ENCODE results near the gene IGIP. TPM values are rescaled to one million over a fixed set of nuclear protein-coding genes. Genes with fewer than 3 reads are reported as not detected.

The IGIP gene
- polyA plus RNA-seq, 12 donors: 4.0 to 6.6 (median 5.1) TPM; not detected in 1

DNA sequence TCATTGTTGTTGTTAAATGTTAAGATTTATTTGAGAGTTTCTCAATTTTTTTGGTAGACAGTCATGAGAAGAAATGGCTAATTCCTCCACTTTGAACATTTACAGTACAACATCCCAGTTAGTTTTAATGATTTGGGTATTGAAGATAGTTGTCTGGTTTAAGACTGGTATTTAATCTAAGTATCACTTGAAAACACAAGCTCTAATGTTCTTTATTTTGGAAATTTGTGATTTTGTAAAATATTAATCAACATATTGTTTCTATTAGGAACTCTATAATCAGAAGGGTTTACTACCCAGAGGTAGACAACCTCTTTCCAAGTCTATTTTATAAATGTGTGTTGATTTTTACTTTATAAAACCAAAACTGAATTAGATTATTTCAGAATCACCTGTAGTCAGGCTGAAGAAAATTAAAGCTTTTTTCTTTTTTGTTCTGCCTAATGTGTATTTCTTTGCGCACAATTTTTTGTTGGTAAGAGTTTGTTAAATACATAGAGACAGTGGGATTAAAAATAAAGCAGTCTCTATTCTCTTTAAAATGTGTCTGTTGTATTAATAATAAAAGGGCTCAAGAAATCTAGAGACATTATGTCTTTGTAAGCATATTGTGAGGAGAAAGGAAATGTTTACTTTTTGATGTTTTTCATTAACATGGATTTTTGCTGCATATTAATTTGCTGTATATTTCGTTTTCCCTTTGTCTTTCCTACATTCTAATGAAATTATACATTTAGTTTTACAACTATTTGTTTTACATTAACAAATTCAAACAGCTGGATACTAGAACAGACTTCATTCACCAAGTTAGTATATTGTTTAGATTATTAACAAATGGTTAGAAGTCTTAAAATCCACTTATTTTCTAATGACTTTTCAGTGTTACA lies 15.7 kb upstream of the IGIP start:
- peak; percentile 18 for DNase-seq

DNA sequence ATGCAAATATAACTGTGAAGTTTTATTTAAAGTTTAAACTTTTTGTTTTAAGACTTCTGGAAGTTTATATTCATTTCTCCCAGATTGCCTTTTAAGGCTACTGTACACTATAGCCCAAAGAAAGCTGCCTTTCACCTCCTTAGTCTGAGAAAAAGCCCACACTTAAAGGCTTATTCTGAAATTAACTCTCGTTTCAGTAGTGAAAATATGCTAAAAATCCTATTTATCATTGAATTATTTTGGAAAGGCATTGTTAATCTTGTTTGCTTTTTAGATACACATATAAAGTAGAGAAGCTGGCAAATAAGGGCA lies 15.1 kb upstream of the IGIP start:
- DNase-seq: no peak

DNA sequence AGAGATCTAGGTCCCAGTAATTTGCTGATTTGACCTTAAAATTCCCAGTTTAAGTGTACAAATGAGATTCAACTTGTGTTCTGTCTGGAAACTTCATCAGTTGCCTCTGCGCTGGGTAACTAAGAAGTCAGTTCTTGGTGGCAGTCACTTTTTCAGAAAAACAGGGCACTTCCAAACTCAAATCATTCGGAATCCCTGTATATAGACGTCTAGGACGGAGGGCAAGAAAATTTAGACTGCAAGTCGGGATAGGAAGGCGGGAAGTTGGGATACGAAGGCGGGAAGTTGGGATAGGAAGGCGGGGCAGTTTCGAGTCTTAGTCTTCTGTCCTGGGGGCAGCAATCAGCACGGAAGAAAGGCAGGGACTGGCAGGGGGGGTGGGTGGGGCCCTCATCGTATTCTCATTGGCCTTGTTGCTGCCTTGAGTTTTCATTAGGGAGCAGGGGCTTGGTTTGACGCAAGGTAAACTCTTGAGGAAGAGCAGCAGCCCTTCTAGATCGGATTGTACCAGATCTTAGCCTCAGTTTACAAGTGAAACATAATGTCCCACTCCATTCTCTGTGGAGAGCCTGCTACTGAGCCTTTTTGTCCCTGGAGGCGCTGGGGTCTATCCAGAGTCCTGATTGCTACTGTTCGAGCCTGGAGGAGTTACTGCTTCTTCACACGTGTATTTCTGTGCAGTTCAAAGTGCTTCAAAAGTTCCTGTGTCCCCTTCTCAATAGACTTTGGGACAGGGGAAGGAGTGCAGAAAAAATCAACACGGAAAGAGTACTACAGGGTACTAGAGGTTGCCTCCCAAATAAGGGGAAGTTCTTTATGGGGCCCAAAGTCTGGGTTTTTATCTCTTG lies 14.5 kb upstream of the IGIP start:
- DNase-seq: no peak

DNA sequence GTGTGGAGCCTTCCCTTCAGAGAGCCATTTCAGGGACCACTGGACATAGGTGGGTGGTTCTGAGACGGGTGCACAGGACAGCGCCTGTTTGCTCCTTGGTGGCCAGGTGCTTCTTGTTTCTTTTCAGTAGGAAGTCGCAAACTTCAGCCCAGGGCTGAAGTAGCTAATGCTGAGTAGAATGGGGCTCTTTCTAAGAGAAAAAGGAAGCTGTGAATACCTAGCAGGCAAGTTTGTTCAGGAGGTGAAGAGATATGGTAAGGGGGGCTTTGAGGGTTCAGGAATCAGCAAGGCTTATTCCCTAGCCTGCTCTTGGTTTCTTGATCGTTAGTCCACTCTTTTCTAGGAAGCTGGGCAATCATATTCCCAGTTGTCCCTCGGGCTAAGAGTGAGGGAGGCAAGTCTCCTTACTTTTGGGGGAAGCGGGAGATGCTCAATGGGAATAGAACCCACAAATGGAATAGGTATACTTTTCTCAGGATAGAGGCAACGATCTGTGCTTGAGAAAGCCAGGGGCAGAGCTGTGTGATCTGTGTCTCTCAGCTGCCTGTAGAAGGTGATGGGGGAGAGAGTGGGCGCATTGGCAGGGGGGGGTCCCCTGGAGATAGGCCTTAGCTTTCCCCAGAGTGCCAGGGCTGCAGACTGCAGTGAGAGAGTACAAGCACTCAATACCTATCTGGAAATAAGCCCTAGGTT lies 13.7 kb upstream of the IGIP start:
- DNase-seq: no peak

DNA sequence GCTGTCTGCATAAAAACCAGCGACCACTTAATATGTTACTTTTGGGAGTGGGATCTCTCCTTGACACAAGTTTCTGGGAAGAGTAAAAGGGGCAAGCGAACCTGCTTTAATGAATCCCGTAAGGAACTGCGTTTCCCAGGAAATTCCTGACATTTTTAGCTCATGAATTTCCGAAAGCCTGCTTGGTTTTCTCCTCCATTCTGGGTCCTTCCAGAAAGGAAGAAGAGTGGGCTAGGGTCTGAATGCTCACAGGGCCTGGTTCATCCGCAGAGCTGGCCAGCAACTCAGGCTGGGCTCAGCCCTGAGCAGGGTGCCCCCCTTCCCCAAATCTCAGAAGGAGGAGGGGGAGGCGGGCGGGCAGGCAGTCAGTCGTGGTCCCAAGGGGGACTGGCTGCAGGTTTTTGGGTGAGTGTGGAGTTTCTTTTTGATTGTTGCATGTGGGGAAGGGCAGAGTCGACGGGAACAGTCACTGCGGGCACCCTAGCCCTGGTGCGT lies 13.0 kb upstream of the IGIP start:
- no peak for DNase-seq

DNA sequence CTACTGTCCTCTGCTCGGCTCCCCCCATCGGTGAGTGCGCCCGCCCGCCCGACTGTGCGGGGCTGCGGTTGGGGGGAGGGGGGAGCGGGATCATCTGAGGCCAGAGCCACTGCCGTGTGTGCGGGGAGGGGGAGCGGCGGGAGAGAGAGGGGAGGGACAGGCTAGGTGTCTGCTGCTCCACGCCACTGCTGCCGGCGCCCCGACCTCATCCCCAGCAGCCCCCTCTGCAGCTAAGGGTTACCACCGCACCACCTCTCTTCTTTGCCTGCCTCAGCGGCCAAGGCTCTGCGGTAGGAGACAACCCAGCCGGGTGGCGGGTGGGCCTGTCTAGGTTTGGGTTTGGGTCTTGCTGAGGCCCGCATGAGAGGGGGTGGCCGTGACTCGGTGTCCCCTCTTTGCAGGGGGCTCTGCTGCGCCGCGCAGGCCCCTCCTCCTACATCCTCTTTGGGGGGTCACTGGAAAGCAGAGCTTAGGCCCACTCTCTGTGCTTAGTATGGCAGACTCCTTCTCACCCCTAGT lies 12.5 kb upstream of the IGIP start:
- DNase-seq: no peak

DNA sequence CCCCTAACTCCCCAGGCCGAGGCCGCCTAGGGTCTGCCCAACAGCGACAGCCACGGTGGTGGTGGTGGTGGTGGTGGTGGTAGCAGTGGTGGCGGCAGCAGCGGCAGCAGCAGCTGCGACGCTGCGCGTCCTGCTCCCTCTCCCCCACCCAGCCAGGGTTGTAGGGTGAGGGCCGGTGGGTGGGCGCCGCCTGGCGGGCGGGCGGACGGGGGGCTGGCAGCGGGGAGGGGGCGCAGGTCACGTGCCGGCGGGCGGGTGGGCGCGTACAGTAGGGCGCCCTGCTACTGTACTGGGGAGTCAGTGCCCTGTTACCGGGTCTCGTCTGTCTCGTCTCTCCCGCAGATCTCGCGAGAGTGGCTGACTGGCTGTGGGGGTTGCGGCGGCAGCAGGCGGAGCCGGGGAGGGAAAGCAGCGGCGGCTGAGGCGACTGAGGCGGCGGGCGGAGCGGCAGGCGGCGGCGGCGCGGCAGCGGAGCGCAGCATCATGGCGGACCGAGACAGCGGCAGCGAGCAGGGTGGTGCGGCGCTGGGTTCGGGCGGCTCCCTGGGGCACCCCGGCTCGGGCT lies 12.0 kb upstream of the IGIP start, which contains the start of gene PURA:
Gene PURA (plus strand): TSS at position 411 of the 565 bp plus-strand sequence. CDS start 73 bp downstream, at position 484.
- DNase-seq: peak; percentile 93

DNA sequence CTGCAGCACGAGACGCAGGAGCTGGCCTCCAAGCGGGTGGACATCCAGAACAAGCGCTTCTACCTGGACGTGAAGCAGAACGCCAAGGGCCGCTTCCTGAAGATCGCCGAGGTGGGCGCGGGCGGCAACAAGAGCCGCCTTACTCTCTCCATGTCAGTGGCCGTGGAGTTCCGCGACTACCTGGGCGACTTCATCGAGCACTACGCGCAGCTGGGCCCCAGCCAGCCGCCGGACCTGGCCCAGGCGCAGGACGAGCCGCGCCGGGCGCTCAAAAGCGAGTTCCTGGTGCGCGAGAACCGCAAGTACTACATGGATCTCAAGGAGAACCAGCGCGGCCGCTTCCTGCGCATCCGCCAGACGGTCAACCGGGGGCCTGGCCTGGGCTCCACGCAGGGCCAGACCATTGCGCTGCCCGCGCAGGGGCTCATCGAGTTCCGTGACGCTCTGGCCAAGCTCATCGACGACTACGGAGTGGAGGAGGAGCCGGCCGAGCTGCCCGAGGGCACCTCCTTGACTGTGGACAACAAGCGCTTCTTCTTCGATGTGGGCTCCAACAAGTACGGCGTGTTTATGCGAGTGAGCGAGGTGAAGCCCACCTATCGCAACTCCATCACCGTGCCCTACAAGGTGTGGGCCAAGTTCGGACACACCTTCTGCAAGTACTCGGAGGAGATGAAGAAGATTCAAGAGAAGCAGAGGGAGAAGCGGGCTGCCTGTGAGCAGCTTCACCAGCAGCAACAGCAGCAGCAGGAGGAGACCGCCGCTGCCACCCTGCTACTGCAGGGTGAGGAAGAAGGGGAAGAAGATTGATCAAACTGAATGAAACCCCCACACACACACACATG lies 11.2 kb upstream of the IGIP start:
- DNase-seq: peak; percentile 45

DNA sequence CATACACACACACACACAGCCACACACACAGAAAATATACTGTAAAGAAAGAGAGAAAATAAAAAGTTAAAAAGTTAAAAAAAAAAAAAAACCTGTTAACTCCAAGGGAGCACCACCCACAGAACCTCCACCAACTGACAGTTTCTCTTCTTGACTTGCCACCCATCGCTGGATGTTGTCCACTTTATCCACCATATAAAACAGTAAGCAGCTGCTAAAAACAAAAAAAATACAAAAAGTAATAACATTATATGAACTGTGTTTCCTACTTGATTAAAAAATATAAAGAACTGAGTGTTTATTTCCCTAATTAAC lies 10.6 kb upstream of the IGIP start:
- DNase-seq: no peak

DNA sequence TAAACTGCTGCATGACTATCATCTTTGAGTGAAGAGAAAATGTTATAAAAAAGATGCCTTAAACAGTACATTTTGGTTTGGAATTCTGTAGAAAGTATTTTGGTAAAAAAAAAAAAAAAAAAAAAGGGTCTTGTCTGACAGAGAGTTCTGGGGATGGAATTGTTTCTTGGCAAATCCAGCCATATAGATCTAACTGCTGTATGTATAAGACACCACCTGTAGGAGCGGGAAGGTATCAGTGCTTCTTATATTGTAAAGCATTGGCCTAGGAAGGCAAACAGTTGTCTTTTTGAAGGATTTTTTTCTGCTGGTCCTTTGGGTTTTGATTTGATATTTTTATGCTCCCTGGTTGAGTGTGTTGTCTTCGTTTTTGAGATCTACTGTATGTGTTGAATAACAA lies 9.0 kb upstream of the IGIP start:
- no peak for DNase-seq

DNA sequence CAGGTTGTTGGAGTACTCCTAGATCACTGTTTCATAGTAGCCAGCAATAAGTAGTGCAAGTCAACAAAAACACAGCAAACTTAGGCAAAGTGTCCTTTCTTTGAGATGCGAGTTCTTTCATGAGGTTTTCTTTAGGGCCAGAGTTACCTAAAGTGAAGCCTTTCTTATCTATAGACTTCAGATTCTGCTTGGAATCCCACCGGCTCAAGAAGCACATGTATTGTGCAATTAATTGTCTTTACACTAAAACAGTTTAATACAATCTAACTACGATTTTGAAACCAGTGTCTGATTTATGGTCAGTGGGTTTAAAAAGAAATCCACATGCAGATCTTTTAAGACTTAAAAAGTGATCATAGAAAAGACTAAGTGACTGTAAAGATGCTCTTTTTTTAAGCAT lies 8.2 kb upstream of the IGIP start:
- DNase-seq: no peak

DNA sequence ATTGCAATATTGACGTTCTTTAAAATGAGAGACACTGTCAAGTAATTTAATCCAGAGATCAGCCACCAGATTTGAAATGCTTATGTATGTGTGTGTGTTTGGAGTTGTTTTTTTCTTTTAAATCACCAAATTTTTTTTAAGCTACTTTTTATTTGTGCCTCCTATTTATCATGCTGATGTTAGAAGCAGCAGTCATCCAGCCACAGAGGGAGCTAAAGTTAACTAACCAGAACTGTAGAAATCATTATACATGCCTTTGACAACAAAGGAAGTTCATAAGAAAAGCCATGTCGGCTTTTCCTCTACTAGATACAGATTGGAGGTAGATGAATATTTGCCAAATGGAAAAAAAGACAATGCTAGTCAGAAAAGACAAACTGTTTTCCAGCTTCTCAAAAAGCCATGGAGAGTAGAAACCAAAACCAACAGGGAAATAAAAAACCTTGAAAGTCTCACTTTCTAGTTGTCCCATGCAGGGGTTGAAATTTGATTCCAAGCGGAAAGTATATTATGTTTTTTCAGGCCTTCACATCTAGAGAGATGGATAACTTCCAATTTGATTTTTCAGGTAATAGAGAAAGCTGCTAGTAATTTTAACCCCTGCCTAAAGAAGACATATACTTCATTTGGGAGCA lies 7.3 kb upstream of the IGIP start:
- DNase-seq: no peak

DNA sequence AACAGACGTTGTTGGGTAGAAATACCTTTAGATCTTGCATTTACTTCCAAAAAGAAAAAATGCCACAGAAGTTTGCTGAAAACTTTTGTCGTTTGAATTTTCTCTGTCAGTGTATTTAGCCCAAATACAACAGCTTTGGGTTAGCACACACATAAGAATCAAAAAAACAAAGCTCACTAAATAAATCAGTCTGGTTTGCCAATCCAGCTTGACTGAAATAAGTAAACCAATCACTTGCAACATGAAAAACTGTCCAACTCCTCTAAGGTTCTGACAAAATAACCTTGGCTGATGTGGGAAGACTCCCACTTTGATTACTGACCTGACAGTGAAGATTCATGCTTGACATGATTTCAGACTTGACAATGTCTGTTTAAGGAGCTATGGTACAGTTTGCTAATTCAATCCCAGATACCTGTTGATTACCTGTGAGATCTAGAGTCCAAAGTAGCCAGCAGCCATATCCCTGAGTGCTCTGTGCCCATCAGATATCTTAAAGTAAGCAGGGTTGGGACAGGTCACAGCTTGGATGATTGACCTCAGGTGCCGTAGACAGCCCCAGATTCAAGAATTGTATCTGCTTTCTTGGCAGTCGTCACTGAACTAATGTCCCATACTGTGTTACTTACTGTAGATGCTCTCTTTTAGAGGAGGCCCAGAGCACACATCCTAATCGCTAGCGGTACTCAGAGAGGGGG lies 727 bp downstream of the IGIP start:
- DNase-seq: no peak

DNA sequence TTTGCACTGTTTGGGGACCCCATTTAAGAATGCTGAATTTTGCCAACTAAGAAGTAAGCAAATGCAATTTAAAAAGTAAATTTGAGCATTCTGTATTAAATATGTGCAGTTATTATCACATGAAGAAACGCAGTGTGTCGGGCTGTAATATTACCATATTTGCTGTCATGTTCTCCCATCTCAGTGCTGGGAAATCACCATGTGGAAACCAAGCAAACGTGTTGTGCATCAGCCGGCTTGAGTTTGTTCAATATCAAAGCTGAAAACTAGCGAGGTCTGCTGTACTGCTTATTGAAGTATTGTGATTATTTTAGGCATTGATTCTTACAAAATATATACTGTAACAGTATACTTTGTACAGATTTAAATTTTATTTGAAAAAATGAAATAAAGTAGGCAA lies 2.6 kb downstream of the IGIP start:
- no peak for DNase-seq

DNA sequence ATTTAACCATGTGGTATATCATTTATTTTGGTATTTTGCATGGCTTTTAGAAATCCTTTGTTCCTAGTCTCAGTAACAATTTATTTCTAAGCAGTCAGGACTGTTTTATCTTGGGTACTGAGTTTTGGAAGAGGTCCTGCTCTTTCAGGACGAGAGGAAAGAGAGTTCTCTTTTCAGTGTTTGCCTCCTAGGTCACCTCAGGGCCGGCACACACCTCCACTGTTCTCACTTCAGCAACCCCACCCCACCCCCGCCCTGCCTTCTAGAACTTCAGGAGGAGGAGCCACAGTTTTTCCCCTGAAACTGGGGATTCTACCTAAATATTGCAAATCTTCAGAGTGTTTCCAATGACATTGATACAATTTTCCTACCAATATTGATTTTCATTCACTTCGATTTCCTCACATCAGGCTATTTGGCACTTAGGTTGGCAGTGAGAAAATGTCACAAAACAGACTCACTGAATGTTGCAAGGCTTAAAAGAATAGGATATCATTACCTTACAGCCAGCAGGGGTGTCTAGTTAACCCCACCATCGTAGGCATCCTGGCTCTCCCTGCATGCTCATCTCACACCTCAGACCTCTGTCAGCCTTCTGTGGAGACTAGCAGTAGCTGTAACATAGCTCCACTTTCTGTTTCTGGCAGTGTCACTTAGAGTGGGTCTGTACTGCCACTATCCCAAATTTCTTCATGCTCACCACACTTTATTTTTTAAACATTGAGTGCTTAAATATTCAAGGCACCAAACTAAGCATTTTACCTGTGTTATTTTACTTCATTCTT lies 5.4 kb downstream of the IGIP start:
- DNase-seq: no peak

DNA sequence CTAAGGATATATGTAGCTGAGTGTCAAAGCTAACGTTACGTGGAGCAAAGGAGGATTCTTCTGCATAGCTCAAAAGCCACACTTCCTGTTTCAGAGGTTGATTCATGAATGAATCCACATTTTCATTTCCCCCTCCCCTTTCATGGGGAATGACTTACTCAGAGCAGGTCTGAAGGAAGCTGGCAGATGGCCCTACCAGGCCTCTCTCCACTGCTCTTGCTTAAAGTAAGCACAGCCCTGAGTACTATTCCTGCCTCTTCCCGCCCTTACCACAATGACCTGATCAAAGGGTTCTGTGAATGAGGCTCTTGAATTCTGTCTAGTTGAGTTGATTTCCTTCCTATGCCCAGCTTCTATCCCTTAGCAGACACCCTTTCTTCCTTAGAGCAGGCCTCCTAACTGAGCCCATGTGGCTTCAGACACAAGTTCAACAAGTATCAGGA lies 6.3 kb downstream of the IGIP start:
- DNase-seq: no peak

DNA sequence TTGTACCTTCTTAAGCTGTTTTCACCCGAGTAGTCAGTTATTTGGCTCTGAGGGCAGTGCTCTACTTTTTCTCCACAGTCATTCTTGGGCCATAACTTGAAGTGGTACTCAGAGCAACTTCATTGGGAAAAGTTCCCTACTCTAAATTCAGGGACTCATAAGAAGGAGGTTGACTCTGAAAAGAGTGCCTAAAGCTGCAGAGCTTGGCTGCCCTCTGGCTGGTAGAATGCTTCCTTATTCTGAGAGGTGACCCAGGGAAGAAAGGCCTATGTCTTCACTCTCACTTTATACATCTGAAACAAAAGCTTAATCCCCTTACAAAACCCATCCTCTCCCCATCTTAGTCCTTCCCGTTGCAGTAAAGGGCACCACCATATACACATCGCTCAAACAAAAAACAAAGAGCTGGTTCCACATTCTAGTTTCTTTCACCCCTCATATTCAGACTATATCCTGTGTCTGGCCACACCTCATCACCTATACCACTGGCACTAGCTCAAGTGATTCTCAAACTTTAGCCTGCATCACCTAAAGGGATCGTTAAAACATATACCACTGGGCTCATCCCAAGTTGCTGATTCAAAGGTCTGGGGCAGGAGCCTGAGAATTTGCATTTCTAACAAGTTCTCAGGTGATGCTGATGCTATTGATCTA lies 7.9 kb downstream of the IGIP start:
- DNase-seq: no peak

DNA sequence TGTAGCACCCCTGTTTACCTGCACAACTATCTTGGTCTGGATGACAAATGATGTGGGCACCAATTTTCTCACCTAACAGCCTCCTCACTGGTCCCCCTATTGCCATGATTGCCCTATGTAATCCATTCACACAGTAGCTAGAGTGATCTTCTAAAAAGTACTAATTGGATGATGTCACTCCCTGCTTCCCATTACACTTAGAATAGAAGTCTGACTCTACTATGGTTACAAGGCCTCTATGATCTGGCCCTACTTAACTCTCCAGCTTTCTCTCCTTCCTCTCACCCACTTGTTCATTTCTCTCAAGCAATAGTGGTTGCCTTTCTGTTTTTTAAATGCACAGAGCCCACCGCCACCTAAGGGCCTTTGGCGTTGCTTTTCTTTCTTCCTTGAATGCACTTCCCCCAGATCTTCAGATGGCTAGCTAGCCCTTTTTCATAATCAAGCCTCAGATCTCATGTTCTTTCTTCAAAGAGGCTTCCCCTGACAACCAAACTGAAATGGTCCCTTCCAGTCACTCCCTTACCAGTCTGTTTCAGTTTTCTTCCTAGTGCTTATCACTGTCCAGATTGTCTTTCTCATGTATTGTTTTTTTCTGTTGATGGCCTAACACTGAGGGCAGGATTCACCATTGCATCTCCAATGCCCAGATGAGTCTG lies 8.7 kb downstream of the IGIP start:
- no peak for DNase-seq
